Measurements from ENCODE around the gene GRK3.

Gene GRK3

DNA sequence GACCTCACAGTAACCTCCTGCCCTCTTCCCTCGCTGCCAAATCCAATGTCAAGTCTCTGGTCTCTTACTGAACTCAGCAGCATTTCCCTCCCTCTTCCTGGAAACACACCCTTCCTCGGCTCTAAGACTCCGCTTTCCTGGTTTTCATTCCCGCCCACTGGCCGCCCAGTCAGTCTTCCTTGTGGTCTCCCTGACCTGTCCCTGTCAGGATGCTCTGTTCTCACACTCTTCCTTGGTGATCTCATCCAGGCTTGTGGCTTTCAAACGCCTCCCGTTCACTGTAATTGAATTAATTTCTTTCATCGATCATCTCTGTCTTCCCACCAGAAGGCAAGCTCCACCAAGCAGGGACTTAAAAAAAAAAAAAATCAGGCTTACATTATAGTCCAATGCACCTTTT lies 211.1 kb downstream of the GRK3 start:
- Histone ChIP-seq H3K27ac (ENCODE audit: low read length) (no peak overlapping the region), H3K27me3 (ENCODE audit: insufficient read depth, low read length) (no peaks in the 10 kb centered on the region), H3K4me1 (ENCODE audit: insufficient read depth, low read length) (no peaks in the 10 kb centered on the region), H3K9ac (ENCODE audit: low read depth, low read length) (no peak overlapping the region), H3K9me3 (ENCODE audit: insufficient read depth, low read depth, low read length) (no peaks in the 10 kb centered on the region), H3K4me3 (ENCODE audit: low read length) (no peak overlapping the region), H3K36me3 (ENCODE audit: insufficient read depth, low read depth, low read length) (no peaks in the 10 kb centered on the region)

DNA sequence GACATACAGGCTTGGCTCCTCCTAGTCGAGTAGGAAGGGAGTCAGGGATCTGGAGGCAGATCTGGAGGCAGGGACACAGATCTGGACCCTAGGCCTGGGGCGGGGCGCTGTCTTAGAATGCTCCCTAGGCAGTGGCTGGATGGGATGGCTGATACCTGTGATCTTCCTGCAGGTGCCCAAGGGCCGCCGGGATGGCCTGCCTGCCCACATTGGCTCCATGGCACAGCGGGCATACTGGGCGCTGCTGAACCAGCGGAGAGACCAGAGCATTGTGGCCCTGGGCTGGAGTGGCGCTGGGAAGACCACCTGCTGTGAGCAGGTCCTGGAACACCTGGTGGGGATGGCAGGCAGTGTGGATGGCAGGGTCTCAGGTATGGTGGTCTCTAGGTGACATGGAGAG lies 212.9 kb downstream of the GRK3 start:
- no peaks in the 10 kb centered on the region for H3K27me3 ChIP-seq (ENCODE audit: insufficient read depth, low read length)
- no peak overlapping the region for H3K9ac ChIP-seq (ENCODE audit: low read depth, low read length)
- no peaks in the 10 kb centered on the region for H3K4me1 ChIP-seq (ENCODE audit: insufficient read depth, low read length)
- no peaks in the 10 kb centered on the region for H3K9me3 ChIP-seq (ENCODE audit: insufficient read depth, low read depth, low read length)
- H3K27ac ChIP-seq (ENCODE audit: low read length): no peak overlapping the region
- H3K4me3 ChIP-seq (ENCODE audit: low read length): no peak overlapping the region
- no peaks in the 10 kb centered on the region for H3K36me3 ChIP-seq (ENCODE audit: insufficient read depth, low read depth, low read length)

DNA sequence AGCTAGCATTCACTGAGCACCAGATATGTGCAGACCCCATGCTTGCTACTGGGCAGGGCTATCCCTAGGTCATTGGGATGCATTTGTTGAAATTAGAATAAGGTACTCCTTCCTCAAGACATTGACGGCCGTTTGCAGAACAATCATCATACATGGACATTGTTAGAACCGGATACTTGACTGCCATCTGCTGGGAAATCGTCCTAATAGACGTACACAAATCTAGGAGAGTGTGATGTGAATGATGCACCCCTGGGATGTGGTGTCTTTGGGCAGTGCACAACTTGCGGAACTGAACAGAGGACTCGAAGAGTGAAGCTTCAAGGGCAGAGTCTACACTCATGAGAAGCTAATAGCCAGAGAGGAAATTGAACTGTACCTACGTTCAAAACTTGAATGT lies 213.4 kb downstream of the GRK3 start:
- H3K9ac ChIP-seq (ENCODE audit: low read depth, low read length): no peak overlapping the region
- no peaks in the 10 kb centered on the region for H3K9me3 ChIP-seq (ENCODE audit: insufficient read depth, low read depth, low read length)
- H3K4me3 ChIP-seq (ENCODE audit: low read length): no peak overlapping the region
- H3K4me1 ChIP-seq (ENCODE audit: insufficient read depth, low read length): no peaks in the 10 kb centered on the region
- H3K27ac ChIP-seq (ENCODE audit: low read length): no peak overlapping the region
- no peaks in the 10 kb centered on the region for H3K36me3 ChIP-seq (ENCODE audit: insufficient read depth, low read depth, low read length)
- no peaks in the 10 kb centered on the region for H3K27me3 ChIP-seq (ENCODE audit: insufficient read depth, low read length)
